H1 (cell line): ENCODE data around the gene HEATR5A.

Source experiments
- CBX5 ChIP-seq: fragments of 300-800, 300-1000 bp; sonication (generic); IDR thresholded peaks from 2 replicates; pipeline ENCODE4 v1.7.1; 2016; ENCODE audit warnings: antibody characterized with exemption, low read length, low read depth
- CEBPB ChIP-seq: IDR thresholded peaks from 2 replicates; pipeline ENCODE4 v1.6.1; 2012; ENCODE audit warnings: low read depth, low read length
- CTCF ChIP-seq, 3 experiments: IDR thresholded peaks; 1 replicate in 2 of 3; 2 replicates in 1 of 3; pipeline versions ENCODE4 v1.5.1 to v1.6.1; 2011; ENCODE audit warnings: low read length in 3 of 3, mild to moderate bottlenecking in 3 of 3, inconsistent platforms in 2 of 3, low read depth in 1 of 3, moderate library complexity in 1 of 3; ENCODE audit not compliant: insufficient read depth in 1 of 3; ENCODE audit errors: control extremely low read depth in 1 of 3
- EP300 ChIP-seq, 2 experiments: IDR thresholded peaks; 1 replicate in 1 of 2; 2 replicates in 1 of 2; pipeline ENCODE4 v1.6.1; 2011 to 2012; ENCODE audit warnings: low read depth in 2 of 2, low read length in 2 of 2, mild to moderate bottlenecking in 2 of 2, borderline replicate concordance in 1 of 2, inconsistent platforms in 1 of 2, moderate library complexity in 1 of 2
- EZH2 ChIP-seq: fragments of 200-600 bp; sonication (generic); IDR thresholded peaks from 2 replicates; pipeline ENCODE4 v1.7.1; 2012; ENCODE audit warnings: low read depth, mild to moderate bottlenecking, moderate library complexity, low read length, inconsistent platforms; ENCODE audit not compliant: severe bottlenecking
- HDAC6 ChIP-seq: IDR thresholded peaks from one replicate; pipeline ENCODE4 v1.7.1; 2012; ENCODE audit warnings: low read depth, mild to moderate bottlenecking, inconsistent platforms, low read length, moderate library complexity
- POLR2A ChIP-seq, 2 experiments: IDR thresholded peaks; 1 replicate in 1 of 2; 2 replicates in 1 of 2; pipeline ENCODE4 v1.6.1; 2011; ENCODE audit warnings: low read depth in 2 of 2, low read length in 2 of 2, mild to moderate bottlenecking in 2 of 2; ENCODE audit errors: control extremely low read depth in 1 of 2
- POLR2AphosphoS5 ChIP-seq: IDR thresholded peaks from 2 replicates; pipeline ENCODE4 v1.6.1; 2011; ENCODE audit warnings: low read depth, low read length
- SIN3A ChIP-seq, 2 experiments: IDR thresholded peaks in 1 of 2; conservative IDR thresholded peaks in 1 of 2; 2 replicates each; pipeline ENCODE4 v1.6.1; 2011 to 2012; ENCODE audit warnings: low read length in 2 of 2, improper control_type of control experiment in 1 of 2, low read depth in 1 of 2, mild to moderate bottlenecking in 1 of 2
- SRF ChIP-seq: IDR thresholded peaks from 2 replicates; pipeline ENCODE4 v1.6.1; 2011; ENCODE audit warnings: mild to moderate bottlenecking, low read depth, low read length, moderate library complexity
- TAF7 ChIP-seq: optimal IDR thresholded peaks from 2 replicates; pipeline ENCODE3; 2011; ENCODE audit warnings: low read depth, mild to moderate bottlenecking, inconsistent platforms, low read length, moderate library complexity, borderline replicate concordance
- ZNF274 ChIP-seq: IDR thresholded peaks from 2 replicates; pipeline ENCODE4 v1.7.0; 2012; ENCODE audit warnings: low read length, borderline replicate concordance; ENCODE audit errors: extremely low read depth
- TF ChIP-seq, protein P1 (sequence below): IDR thresholded peaks from 2 replicates; pipeline ENCODE4 v1.6.1; 2012; ENCODE audit warnings: inconsistent platforms

DNA sequence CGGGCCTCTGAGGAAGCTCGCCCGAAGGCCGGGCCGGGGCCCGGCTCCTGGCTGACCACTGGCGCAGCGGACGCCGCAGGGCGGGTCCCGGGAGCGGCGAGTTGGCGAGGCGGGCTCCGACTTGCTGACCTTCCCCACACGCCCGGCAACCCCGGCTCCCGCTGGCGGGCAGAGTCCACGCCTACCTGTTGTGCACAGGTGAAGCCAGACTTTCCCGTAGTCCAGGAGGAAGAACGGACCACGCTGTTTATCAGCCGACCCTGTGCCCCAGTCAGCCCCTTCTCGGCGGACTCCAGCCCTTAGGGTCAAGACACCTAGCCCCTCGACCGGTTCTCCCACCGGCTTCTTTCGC lies 407 bp downstream of the HEATR5A start:
- TF ChIP-seq POLR2A (IDR thresholded peaks at IDR 0.05; ENCODE audit: control extremely low read depth in 1 of 2, low read depth in 2 of 2, low read length in 2 of 2) (no peak), EZH2 (no peak), CBX5 (no peak), CEBPB (no peak), SIN3A (conservative IDR thresholded peaks at IDR 0.05 in 1 of 2, IDR thresholded peaks at IDR 0.05 in 1 of 2; ENCODE audit: low read depth in 1 of 2, low read length in 2 of 2) (no peak), POLR2AphosphoS5 (no peak; the same call in 1 of the 2 replicates), CTCF (IDR thresholded peaks at IDR 0.05; ENCODE audit: control extremely low read depth in 1 of 3, insufficient read depth in 1 of 3, low read depth in 1 of 3, low read length in 3 of 3) (no peak), HDAC6 (no peak), SRF (no peak), TAF7 (no peak), EP300 (IDR thresholded peaks at IDR 0.05; ENCODE audit: borderline replicate concordance in 1 of 2, low read depth in 2 of 2, low read length in 2 of 2) (no peak), ZNF274 (no peak)
- TF ChIP-seq, protein P1, sequence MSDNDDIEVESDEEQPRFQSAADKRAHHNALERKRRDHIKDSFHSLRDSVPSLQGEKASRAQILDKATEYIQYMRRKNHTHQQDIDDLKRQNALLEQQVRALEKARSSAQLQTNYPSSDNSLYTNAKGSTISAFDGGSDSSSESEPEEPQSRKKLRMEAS: no peak
